Right renal cortex interstitium (tissue), 3 donors: ENCODE measurements around the gene NOC4L. TPM values are rescaled to one million over a fixed set of nuclear protein-coding genes. Genes with fewer than 3 reads are reported as not detected.

Source experiments
- DNase-seq, 3 donors: peaks; one replicate each; pipeline ENCODE4 v3.0.0-alpha.2; 2013; ENCODE audit warnings: low read depth in 3 of 3, low spot score in 2 of 3
- polyA plus RNA-seq, 3 donors: library from polyadenylated mRNA; unstranded; fragments of 120-200 nt; gene quantifications; one replicate each; pipeline ENCODE4 v1.2.1, GENCODE V29; 2013; ENCODE audit not compliant: insufficient read length in 3 of 3

The NOC4L gene
- polyA plus RNA-seq, 3 donors, result 10.9 to 12.4 (median 11.3) TPM

- no peak for DNase-seq
Measured at GRCh38 chr12:132166801-132167591, 22.7 kb downstream of the NOC4L start.

GRCh38 chr12:132167611-132168310 is 23.5 kb downstream of the NOC4L start:
- DNase-seq, result no peak

GRCh38 chr12:132168311-132169031 is 24.2 kb downstream of the NOC4L start:
- no peak for DNase-seq

- no peak for DNase-seq
Measured at GRCh38 chr12:132169376-132169775, 25.1 kb downstream of the NOC4L start.

GRCh38 chr12:132170094-132170636 is 25.9 kb downstream of the NOC4L start:
- no peak for DNase-seq

- no peak for DNase-seq
Measured at GRCh38 chr12:132170637-132171292, 26.5 kb downstream of the NOC4L start.

GRCh38 chr12:132171293-132171967 is 27.2 kb downstream of the NOC4L start:
- DNase-seq, result no peak

GRCh38 chr12:132171968-132172521 is 27.8 kb downstream of the NOC4L start:
- DNase-seq, result no peak

GRCh38 chr12:132172619-132173018 is 28.4 kb downstream of the NOC4L start:
- no peak for DNase-seq

GRCh38 chr12:132173135-132174014 is 29.1 kb downstream of the NOC4L start:
- no peak for DNase-seq

GRCh38 chr12:132174015-132174838 is 30.0 kb downstream of the NOC4L start:
- DNase-seq, result no peak

GRCh38 chr12:132174839-132175490 is 30.7 kb downstream of the NOC4L start:
- no peak for DNase-seq

- no peak for DNase-seq
Measured at GRCh38 chr12:132175496-132176384, 31.5 kb downstream of the NOC4L start.

GRCh38 chr12:132176385-132176919 is 32.2 kb downstream of the NOC4L start:
- DNase-seq, result no peak

- DNase-seq, result no peak
Measured at GRCh38 chr12:132176920-132177551, 32.8 kb downstream of the NOC4L start.

GRCh38 chr12:132178316-132178715 is 34.1 kb downstream of the NOC4L start:
- no peak for DNase-seq
